GM18951 (cell line): ENCODE data around the gene GNL2.

Experiments used
- POLR2A ChIP-seq: IDR thresholded peaks from 4 replicates; pipeline ENCODE4 v1.6.1; 2011; ENCODE audit warnings: mild to moderate bottlenecking; ENCODE audit not compliant: insufficient read length, insufficient read depth; ENCODE audit errors: extremely low read depth
- in situ Hi-C: fragments of 300-500 bp; cut with MboI; formaldehyde crosslinking; loops from one replicate; pipeline ENCODE4 v1.12.0; 2022; ENCODE audit warnings: low sequenced_read_pairs, mixed read lengths, inconsistent platforms; ENCODE audit not compliant: unreplicated experiment

GNL2 gene

DNA sequence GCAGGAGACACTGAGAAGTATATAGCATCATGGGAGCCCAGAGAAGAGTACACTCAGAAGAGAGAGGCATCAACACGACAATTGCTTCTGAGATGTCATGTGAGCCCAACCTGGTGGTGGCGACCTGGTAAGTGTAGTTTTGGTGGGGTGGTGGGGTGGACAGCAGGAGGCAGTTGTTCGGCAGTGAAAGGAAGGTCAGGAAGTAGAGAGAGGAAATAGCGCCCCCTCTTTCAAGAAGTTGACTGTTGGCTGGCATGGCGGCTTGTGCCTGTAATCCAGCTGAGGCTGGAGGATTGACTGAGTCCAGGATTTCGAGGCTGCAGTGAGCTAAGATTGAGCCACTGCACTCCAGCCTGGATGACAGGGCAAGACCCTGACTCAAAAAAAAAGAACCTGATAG, 26.4 kb upstream of the GNL2 start:
- TF ChIP-seq POLR2A = no peak
- in situ Hi-C loops = no loop called here

- in situ Hi-C loops = no loop called here
- TF ChIP-seq POLR2A = no peak
These were observed 25.7 kb upstream of the GNL2 start for GRCh38 chr1:37621326-37621870.

- in situ Hi-C loops = no loop called here
These were observed 25.0 kb upstream of the GNL2 start for GRCh38 chr1:37620707-37621106.

DNA sequence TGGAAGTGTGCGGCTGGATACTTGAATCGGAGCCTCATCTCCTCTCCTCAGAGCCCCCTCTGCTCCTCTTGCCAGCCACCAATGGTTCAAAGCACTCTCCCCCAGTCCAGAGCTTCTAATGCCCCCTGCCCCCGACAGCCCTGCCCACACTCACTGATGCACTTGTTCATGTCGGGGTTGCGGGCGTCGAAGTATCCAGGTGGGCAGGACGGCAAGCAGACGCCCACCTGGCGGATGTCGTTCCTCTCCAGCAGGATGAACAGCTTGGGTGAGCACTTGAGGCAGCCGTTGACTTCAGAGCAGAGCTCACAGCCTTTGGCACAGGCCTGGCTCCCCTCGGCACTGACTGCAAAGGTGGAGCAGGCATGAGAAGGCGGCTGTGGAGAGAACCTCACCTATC, 20.6 kb upstream of the GNL2 start:
- in situ Hi-C loops = no loop called here

More at GRCh38 chr1:37620707-37621106, 25.0 kb upstream of the GNL2 start:
- no peak for TF ChIP-seq POLR2A

DNA sequence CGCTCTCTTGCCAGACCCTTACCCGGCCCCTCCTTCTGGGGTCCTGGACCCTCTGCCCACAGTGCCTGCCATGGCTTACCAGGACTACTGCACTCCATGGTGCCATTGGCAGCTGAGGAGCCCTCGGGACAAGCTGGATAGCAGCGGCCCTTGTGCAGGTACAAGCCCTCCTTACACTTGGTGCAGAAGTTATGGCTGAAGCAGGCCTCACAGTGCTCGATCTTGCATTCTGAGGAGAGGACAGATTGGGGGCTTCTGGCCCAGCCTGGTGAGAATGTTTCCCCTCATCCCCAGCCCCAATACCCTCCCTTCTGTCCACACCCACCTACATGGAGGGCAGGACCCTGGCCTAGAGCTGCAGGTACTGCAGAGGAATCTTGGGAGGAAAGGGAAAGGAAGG, 18.4 kb upstream of the GNL2 start:
- in situ Hi-C loops = no loop called here
- no peak for TF ChIP-seq POLR2A

More for the DNA sequence above, 20.6 kb upstream of the GNL2 start:
- no peak for TF ChIP-seq POLR2A

DNA sequence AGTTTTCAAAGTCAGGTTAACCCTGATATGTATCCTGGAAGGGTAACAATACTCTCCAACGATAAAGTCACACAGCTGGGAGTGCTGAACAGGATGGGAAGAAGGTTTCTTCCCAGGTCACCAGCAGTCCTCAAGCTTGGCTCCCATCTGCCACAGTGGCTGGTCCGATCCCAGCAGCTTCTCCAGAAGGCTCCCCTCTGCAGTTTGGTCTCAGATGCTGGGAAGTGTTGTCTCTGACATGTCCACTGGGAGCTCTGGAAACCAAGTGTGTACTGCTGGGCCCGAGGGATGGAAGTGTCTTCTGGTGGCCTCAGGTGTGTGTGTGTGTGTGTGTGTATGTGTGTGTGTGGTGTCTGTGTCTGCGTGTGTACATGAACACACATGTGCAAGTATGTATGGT, 16.4 kb upstream of the GNL2 start:
- in situ Hi-C loops = no loop called here
- TF ChIP-seq POLR2A = no peak

- in situ Hi-C loops = loop anchor here (5.0 kb wide), 1 partner anchor 62 kb away; no protein-coding TSS in a partner anchor
- no peak for TF ChIP-seq POLR2A
These were observed 14.3 kb upstream of the GNL2 start for GRCh38 chr1:37609994-37610393.

- in situ Hi-C loops = loop anchor here (5.0 kb wide), 1 partner anchor 63 kb away; no protein-coding TSS in a partner anchor
- no peak for TF ChIP-seq POLR2A
These were observed 13.3 kb upstream of the GNL2 start for GRCh38 chr1:37609002-37609401.

- in situ Hi-C loops = loop anchor here (5.0 kb wide), 1 partner anchor 66 kb away; no protein-coding TSS in a partner anchor
- no peak for TF ChIP-seq POLR2A
These were observed 10.9 kb upstream of the GNL2 start for GRCh38 chr1:37606481-37607263.

- in situ Hi-C loops = loop anchor here (5.0 kb wide), 1 partner anchor 66 kb away; no protein-coding TSS in a partner anchor
- no peak for TF ChIP-seq POLR2A
These were observed 10.2 kb upstream of the GNL2 start for GRCh38 chr1:37605806-37606474.

DNA sequence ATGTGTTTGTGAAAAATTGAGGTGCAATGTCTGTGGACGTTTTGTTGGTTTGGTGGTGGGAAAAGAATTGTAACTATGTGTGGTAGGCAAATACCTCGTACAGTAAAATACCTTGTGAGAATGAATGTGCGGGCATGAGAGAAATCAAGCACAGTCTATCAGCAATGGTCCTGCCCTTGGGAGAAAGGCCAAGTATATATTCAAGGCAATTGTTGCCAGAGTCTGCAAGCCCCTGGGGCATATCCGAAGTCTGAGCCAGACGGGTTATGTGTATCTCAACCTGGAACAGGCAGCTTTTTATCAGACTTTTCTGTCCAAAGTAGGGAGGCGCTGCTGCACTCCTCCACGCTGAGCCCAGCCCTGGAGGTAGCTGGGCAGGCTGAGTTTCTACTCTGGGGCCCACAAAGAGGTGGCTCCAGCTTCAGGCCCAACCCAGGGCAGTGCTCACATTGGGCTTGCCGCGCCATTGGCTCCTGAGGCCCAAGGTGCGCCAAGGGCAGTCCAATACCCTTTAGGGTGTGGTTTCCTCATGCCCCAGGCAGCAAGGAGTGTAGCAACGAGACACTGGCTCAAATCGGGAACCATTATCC, 9.4 kb upstream of the GNL2 start:
- in situ Hi-C loops = loop anchor here (5.0 kb wide), 1 partner anchor 67 kb away; no protein-coding TSS in a partner anchor
- TF ChIP-seq POLR2A = no peak

DNA sequence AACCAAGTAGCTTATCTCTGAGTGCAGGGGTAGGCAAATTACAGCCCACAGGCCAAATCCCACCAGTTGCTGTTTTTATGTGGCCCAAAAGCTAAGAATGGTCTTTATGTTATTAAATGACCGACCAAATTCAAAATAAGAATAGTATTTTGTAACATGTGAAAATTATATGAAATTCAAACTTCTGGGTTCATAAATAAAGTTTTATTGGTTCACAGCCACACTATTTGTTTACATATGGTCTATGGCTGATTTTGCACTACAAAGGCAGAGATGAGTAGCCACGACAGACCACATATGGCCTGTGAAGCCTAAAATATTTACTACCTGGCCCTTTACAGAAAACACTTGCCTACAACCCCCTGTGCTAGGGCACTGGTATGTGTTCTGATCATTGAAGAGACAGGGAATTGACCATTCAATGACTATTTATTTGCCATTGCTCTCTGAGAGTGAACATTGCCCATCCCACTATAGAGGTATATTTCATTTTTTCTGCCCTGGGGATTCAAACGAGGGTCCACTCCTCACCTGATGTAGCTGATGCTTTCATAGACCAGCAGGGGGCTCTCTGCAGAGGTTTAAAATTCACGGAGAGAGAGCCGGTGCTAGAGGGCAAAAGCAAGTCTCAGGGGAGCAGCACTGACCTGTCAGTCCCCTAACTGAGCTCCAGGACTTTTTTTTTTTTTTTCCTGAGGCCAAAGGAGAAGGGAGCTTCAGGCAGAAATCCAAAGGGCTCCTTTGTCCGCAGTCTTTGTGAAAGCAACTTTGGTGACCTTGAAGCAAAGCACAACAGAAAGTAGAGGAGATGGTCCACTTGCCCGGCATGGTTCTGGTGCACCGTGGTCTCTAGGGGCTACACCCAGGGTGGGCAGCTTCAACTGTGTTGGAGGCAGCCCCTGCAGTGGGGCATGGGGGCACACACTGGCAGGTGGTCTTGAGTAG, 7.3 kb upstream of the GNL2 start:
- no peak for TF ChIP-seq POLR2A
- in situ Hi-C loops = no loop called here
